Measurements from ENCODE around the gene PNPLA1. TPM values are rescaled to one million over a fixed set of nuclear protein-coding genes. Genes with fewer than 3 reads are reported as not detected.

Gene PNPLA1
- total RNA-seq, 1 experiment from 2014 or later: 0.29 TPM

GRCh38 chr6:36227379-36228228 lies 42.3 kb upstream of the PNPLA1 start:
- Histone ChIP-seq H3K9me2 (replicated peaks; ENCODE audit: low read length) (no peaks in the 10 kb centered on the region), H3F3A (ENCODE audit: low read length, unreplicated experiment) (no peaks in the 10 kb centered on the region), H3K4me3 (ENCODE audit: low read length) (no peak overlapping the region), H3K27ac (ENCODE audit: low read length) (no peak overlapping the region), H2AFZ (ENCODE audit: low read length) (no peak overlapping the region), H3K36me3 (ENCODE audit: low read depth, low read length) (peaks cover 30% of the 10 kb centered on the region; the same call in 1 of the 2 replicates), H3K79me2 (ENCODE audit: low read length) (no peaks in the 10 kb centered on the region), H3K4me2 (ENCODE audit: low read length) (no peak overlapping the region), H3K9ac (ENCODE audit: low read length) (no peak overlapping the region), H3K9me3 (ENCODE audit: low read length) (no peaks in the 10 kb centered on the region), H3K4me1 (ENCODE audit: insufficient read depth, low read length) (peaks cover 6% of the 10 kb centered on the region), H4K20me1 (ENCODE audit: low read length) (no peaks in the 10 kb centered on the region), H3K27me3 (ENCODE audit: low read length) (no peaks in the 10 kb centered on the region)
- TF ChIP-seq, protein P1, sequence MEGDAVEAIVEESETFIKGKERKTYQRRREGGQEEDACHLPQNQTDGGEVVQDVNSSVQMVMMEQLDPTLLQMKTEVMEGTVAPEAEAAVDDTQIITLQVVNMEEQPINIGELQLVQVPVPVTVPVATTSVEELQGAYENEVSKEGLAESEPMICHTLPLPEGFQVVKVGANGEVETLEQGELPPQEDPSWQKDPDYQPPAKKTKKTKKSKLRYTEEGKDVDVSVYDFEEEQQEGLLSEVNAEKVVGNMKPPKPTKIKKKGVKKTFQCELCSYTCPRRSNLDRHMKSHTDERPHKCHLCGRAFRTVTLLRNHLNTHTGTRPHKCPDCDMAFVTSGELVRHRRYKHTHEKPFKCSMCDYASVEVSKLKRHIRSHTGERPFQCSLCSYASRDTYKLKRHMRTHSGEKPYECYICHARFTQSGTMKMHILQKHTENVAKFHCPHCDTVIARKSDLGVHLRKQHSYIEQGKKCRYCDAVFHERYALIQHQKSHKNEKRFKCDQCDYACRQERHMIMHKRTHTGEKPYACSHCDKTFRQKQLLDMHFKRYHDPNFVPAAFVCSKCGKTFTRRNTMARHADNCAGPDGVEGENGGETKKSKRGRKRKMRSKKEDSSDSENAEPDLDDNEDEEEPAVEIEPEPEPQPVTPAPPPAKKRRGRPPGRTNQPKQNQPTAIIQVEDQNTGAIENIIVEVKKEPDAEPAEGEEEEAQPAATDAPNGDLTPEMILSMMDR (conservative IDR thresholded peaks at IDR 0.05; ENCODE audit: low read depth, low read length): no peak
- TF ChIP-seq EZH2 (IDR thresholded peaks at IDR 0.05; ENCODE audit: low read length, unreplicated experiment) (no peak), EZH2phosphoT487 (IDR thresholded peaks at IDR 0.05; ENCODE audit: borderline replicate concordance, low read length) (no peak)
- DNase-seq (no peak), ATAC-seq (no peak)
- CTCF ChIA-PET: no interaction called here
- intact Hi-C loops (cut with micrococcal nuclease): no loop called here
- BruUV-seq (replicated peaks): no TSS peak
- POLR2A ChIA-PET (ENCODE audit: unreplicated experiment): no interaction called here

- POLR2A ChIA-PET (ENCODE audit: unreplicated experiment): interaction anchor here (0.6 kb wide), 1 partner anchor 907 kb away, joined by 12 read pairs; no protein-coding TSS in a partner anchor
- Histone ChIP-seq H3K36me3 (ENCODE audit: low read depth, low read length) (peaks cover 24% of the 10 kb centered on the region; the same call in 1 of the 2 replicates), H3K79me2 (ENCODE audit: low read length) (no peaks in the 10 kb centered on the region), H3K27ac (ENCODE audit: low read length) (no peak overlapping the region), H4K20me1 (ENCODE audit: low read length) (no peaks in the 10 kb centered on the region), H3K4me2 (ENCODE audit: low read length) (no peak overlapping the region), H3K4me3 (ENCODE audit: low read length) (no peak overlapping the region), H3K9me3 (ENCODE audit: low read length) (no peaks in the 10 kb centered on the region), H3K27me3 (ENCODE audit: low read length) (no peaks in the 10 kb centered on the region), H3K4me1 (ENCODE audit: insufficient read depth, low read length) (peaks cover 5% of the 10 kb centered on the region), H3K9ac (ENCODE audit: low read length) (no peak overlapping the region), H3F3A (ENCODE audit: low read length, unreplicated experiment) (no peaks in the 10 kb centered on the region), H2AFZ (ENCODE audit: low read length) (no peak overlapping the region), H3K9me2 (replicated peaks; ENCODE audit: low read length) (no peaks in the 10 kb centered on the region)
- intact Hi-C loops (cut with micrococcal nuclease): no loop called here
- CTCF ChIA-PET: no interaction called here
- ATAC-seq: no peak
- no peak for DNase-seq
- BruUV-seq (replicated peaks): no TSS peak
- TF ChIP-seq, protein P1 (conservative IDR thresholded peaks at IDR 0.05; ENCODE audit: low read depth, low read length): no peak
- no peak for TF ChIP-seq EZH2 (IDR thresholded peaks at IDR 0.05; ENCODE audit: low read length, unreplicated experiment)
- no peak for TF ChIP-seq EZH2phosphoT487 (IDR thresholded peaks at IDR 0.05; ENCODE audit: borderline replicate concordance, low read length)
Measured at GRCh38 chr6:36229223-36229622, 40.6 kb upstream of the PNPLA1 start.

GRCh38 chr6:36230371-36230770 lies 39.5 kb upstream of the PNPLA1 start:
- H3K36me3 ChIP-seq (ENCODE audit: low read depth, low read length): peaks cover 23% of the 10 kb centered on the region; the same call in 1 of the 2 replicates
- DNase-seq: no peak
- no peak overlapping the region for H3K9ac ChIP-seq (ENCODE audit: low read length)
- no peaks in the 10 kb centered on the region for H3K79me2 ChIP-seq (ENCODE audit: low read length)
- H2AFZ ChIP-seq (ENCODE audit: low read length): no peak overlapping the region
- no peaks in the 10 kb centered on the region for H3K27me3 ChIP-seq (ENCODE audit: low read length)
- intact Hi-C loops (cut with micrococcal nuclease): no loop called here
- POLR2A ChIA-PET (ENCODE audit: unreplicated experiment): no interaction called here
- no peaks in the 10 kb centered on the region for H3K4me1 ChIP-seq (ENCODE audit: insufficient read depth, low read length)
- no peaks in the 10 kb centered on the region for H3F3A ChIP-seq (ENCODE audit: low read length, unreplicated experiment)
- H3K9me3 ChIP-seq (ENCODE audit: low read length): no peaks in the 10 kb centered on the region
- TF ChIP-seq EZH2 (IDR thresholded peaks at IDR 0.05; ENCODE audit: low read length, unreplicated experiment) (no peak), EZH2phosphoT487 (IDR thresholded peaks at IDR 0.05; ENCODE audit: borderline replicate concordance, low read length) (no peak)
- TF ChIP-seq, protein P1 (conservative IDR thresholded peaks at IDR 0.05; ENCODE audit: low read depth, low read length): no peak
- no peak overlapping the region for H3K4me2 ChIP-seq (ENCODE audit: low read length)
- BruUV-seq (replicated peaks): no TSS peak
- CTCF ChIA-PET: no interaction called here
- H3K27ac ChIP-seq (ENCODE audit: low read length): no peak overlapping the region
- H3K4me3 ChIP-seq (ENCODE audit: low read length): no peak overlapping the region
- no peak for ATAC-seq
- no peaks in the 10 kb centered on the region for H4K20me1 ChIP-seq (ENCODE audit: low read length)
- no peaks in the 10 kb centered on the region for H3K9me2 ChIP-seq (replicated peaks; ENCODE audit: low read length)
